Astrocyte of the spinal cord (primary cell): ENCODE results near the gene KRTAP5-6.

Experiments used
- DNase-seq: peaks from one replicate; pipeline ENCODE4 v3.0.0; 2011; ENCODE audit warnings: low read depth, low spot score
- H3K4me3 ChIP-seq: 2 replicates; pipeline ENCODE4 v1.5.1; 2011; ENCODE audit warnings: low read depth, mild to moderate bottlenecking, low read length, moderate library complexity
- in situ Hi-C: cut with HindIII; loops from 2 replicates; pipeline ENCODE4 v1.10.0; 2017; ENCODE audit warnings: low sequenced_read_pairs
- TF ChIP-seq, protein P1 (sequence below): IDR thresholded peaks from 2 replicates; pipeline ENCODE4 v1.5.1; 2012; ENCODE audit warnings: low read depth, mild to moderate bottlenecking, low read length, inconsistent platforms

The KRTAP5-6 gene

GRCh38 chr11:1728931-1729691 is 32.1 kb downstream of the KRTAP5-6 start:
- in situ Hi-C loops = no loop called here
- TF ChIP-seq, protein P1, sequence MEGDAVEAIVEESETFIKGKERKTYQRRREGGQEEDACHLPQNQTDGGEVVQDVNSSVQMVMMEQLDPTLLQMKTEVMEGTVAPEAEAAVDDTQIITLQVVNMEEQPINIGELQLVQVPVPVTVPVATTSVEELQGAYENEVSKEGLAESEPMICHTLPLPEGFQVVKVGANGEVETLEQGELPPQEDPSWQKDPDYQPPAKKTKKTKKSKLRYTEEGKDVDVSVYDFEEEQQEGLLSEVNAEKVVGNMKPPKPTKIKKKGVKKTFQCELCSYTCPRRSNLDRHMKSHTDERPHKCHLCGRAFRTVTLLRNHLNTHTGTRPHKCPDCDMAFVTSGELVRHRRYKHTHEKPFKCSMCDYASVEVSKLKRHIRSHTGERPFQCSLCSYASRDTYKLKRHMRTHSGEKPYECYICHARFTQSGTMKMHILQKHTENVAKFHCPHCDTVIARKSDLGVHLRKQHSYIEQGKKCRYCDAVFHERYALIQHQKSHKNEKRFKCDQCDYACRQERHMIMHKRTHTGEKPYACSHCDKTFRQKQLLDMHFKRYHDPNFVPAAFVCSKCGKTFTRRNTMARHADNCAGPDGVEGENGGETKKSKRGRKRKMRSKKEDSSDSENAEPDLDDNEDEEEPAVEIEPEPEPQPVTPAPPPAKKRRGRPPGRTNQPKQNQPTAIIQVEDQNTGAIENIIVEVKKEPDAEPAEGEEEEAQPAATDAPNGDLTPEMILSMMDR = no peak
- no peak for DNase-seq
- no peak overlapping the region for H3K4me3 ChIP-seq

DNA sequence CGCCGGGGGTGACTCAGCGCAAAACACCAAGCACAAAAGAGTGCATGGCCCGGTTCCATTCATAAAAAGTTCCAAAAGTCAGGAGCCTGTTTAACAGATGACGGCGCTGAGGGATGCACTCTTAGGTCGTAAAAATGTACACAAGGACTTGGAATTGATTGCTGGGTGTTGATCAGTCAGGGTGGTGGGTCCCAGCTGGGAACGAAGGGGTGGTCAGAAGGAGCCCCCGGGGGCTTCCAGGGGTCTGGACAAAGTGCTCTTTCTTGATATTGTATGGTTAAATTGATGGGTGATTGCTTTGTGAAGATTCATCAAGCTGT is 32.7 kb downstream of the KRTAP5-6 start:
- in situ Hi-C loops = no loop called here
- DNase-seq = no peak
- TF ChIP-seq, protein P1 = no peak
- no peak overlapping the region for H3K4me3 ChIP-seq

DNA sequence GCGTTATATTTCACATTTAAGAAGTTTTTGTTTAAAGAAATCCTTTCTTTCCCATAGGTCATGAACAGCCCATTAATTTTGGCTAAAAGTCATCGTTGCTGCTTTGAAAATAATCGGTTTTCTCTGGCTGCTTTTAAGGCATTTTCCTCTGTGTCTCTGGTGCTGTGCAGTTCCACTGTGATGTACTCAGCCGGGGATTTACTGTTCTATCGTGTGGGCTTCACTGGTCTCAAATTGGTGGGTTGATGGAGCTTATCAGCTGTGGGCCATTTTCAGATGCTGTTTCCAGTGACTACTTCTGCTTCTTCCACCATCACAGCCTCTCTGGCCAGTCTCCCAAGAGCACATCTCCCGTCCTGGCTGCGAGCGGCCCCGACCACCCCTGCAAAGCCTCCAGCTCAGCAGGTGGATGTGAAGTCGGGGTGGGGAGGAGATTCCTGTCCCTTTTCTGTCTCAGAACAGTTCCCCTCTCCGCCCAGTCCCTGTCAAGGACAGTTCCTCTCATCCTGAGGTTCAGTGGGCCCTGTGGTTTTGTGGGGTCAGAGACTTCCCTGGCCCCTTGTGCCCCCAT is 33.1 kb downstream of the KRTAP5-6 start:
- TF ChIP-seq, protein P1 = no peak
- DNase-seq = no peak
- no peak overlapping the region for H3K4me3 ChIP-seq
- in situ Hi-C loops = no loop called here

DNA sequence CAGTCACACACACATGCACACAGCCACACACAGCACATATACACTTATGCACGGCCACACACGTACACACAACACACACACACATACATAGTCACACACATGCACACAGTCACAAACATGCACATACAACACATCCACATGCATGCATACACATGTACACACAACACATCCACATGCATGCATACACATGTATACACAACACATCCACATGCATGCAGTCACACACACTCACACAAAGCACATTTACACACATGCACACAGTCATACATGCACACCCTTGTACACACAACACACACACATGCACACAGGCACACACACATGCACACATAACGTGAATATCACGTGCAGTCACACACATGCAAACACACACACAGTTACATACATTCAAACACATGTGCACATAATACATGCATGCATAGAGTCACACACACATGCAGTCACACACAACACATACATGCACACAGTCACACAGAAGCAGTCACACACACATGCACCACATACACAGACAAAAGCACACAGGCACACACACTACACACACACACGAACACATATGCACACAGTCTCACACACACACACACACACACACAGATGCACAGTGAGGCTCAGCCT is 34.6 kb downstream of the KRTAP5-6 start:
- no peak overlapping the region for H3K4me3 ChIP-seq
- TF ChIP-seq, protein P1 = no peak
- in situ Hi-C loops = no loop called here
- no peak for DNase-seq

- DNase-seq = no peak
- H3K4me3 ChIP-seq = no peak overlapping the region
- in situ Hi-C loops = no loop called here
- TF ChIP-seq, protein P1 = no peak
These were observed 35.5 kb downstream of the KRTAP5-6 start for GRCh38 chr11:1732418-1733008.

GRCh38 chr11:1733009-1733715 is 36.2 kb downstream of the KRTAP5-6 start:
- DNase-seq = no peak
- in situ Hi-C loops = no loop called here
- TF ChIP-seq, protein P1 = no peak
- no peak overlapping the region for H3K4me3 ChIP-seq
